Measurements from ENCODE around the gene HOXA6.

Gene HOXA6

GRCh38 chr7:27161214-27161720, 13.7 kb upstream of the HOXA6 start:
- no peak for DNase-seq

GRCh38 chr7:27160546-27161213, 13.1 kb upstream of the HOXA6 start:
- DNase-seq = peak; percentile 70

- no peak for DNase-seq
Measured at GRCh38 chr7:27160145-27160545, 12.6 kb upstream of the HOXA6 start.

- DNase-seq = no peak
Measured at GRCh38 chr7:27159266-27160144, 11.9 kb upstream of the HOXA6 start.

DNA sequence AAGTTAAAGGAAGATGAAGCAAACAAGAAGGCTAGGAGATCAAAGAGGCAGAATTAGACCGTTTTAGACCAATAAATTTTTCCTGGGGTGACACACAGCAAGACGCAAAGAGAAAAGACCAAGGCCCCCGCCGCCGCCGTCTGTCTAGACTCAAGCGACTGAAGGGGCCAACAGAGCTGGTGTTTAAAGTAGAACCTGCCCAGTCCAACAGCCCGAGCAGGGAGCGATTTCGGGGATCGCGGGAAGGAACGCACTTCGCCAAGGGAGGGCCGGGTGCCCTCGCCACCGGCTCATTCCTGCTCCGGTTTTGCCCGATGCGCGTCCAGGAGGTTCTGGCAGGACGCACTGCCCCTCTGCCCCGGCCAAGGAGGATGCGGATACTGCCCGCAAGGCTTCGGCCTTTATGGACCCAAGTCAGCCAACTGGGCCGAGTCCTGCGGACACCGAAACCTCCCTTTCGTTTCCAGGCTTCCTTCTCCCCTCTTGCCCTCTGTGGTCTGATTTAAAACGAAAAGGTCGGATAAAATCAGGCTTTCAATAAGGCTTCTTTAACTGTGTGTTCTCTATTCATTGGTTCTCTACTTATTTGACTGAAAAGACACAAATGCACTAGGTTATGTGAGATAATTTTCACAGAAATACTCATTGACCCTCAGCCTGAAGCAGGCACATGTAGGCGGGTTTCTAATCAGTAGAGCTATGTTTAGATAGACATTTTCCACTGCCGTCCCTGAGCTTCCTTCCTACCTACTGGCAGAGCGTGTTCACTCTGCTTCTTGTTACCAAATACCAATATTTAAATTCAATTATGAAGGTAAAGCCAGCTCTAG, 11.1 kb upstream of the HOXA6 start:
- DNase-seq = no peak

- DNase-seq = no peak
Measured at GRCh38 chr7:27157702-27158431, 10.3 kb upstream of the HOXA6 start.

GRCh38 chr7:27156916-27157701, 9.5 kb upstream of the HOXA6 start:
- DNase-seq = no peak

- peak; percentile 27 for DNase-seq
Measured at GRCh38 chr7:27156508-27156898, 8.9 kb upstream of the HOXA6 start, which contains the start of gene HOXA7. HOXA7 (minus strand) TSS chr7:27156675; CDS start chr7:27156545, 130 bp downstream.

DNA sequence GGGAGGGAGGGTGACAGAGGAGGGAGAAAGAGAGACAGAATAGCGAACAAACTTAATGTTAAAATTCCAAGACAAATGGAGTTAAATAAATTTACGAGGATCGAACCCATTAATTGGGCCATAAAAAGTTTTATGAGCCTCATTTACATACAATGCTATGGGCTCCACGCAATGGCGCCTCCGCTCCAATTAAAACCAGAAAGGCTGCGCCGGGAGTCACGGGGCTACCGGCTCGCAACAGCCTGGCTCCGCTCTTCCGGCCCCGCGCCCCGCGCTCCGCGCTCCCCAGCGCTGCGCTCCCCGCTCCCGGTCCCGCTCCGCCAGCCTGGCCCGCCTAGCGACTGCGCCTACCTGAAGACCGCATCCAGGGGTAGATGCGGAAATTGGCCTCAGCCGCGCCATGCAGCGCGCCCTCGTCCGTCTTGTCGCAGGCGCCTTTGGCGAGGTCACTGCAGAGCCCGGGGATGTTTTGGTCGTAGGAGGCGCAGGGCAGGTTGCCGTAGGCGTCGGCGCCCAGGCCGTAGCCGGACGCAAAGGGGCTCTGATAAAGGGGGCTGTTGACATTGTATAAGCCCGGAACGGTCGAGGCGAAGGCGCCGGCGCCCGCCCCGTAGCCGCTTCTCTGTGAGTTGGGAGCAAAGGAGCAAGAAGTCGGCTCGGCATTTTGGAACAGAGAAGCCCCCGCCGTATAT, 8.4 kb upstream of the HOXA6 start:
- no peak for DNase-seq

GRCh38 chr7:27154901-27155815, 7.6 kb upstream of the HOXA6 start:
- no peak for DNase-seq

- no peak for DNase-seq
Measured at GRCh38 chr7:27154369-27154768, 6.8 kb upstream of the HOXA6 start.

DNA sequence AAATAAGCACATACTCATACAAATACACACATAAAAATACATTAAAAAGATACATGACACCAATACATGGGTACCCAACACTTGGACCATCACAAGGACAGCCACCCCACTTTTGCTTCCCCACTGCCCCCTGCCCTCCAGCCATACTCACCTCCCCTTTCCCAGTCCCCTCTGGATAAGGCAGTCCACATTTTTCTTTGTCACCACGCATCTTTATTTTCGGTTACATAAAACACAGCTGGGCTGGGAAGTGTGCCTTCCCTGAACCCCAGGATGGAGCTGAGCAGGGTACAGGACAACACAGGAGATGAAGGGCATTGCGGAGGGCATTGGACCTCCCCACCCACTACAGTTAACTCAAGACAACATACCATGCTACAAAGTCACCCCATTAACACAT, 6.0 kb upstream of the HOXA6 start:
- DNase-seq = no peak

- no peak for DNase-seq
Measured at GRCh38 chr7:27152816-27153442, 5.4 kb upstream of the HOXA6 start.

DNA sequence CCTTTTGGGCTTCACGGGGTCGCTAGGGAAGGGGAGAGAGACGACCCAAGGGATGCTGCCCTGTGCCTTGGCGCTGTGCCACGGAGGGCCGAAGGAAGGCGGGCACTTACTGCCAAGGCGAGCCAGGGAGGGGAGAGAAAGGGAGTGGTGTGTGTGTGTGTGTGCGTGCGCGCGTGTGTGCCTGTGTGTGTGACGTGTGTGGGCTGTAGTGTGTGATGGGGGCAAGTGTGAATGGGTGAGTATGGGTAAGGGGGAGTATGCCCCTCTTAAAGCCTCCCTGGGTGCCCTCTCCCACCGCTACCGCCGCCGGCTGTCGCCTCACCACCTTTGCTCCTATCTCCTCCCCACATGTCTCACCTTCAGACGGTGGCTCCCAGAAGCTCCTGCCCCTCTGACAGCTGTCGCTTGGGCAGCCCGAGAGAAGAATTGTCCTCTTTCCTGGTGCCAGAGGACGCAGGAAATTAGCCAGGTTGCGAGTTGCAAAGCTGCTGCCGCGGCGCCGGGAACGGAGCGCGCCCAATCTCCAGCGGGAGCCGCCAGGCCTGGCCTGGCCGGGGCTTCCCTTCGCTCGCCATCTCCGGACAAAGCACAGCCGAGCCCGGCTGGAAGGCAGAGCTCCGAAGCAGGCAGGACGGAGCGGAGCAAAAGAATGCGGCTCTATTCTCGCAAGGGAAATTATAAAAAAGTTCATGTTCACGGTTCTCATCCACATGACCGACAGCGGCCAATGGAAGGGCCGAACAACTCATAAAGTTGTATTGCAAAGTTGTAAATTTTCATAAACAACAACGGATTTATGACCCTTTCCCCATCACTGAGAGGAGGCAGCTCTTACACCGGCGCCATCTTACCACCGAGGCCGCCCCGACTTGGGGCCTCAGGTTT, 4.6 kb upstream of the HOXA6 start, which contains the start of gene HOXA3:
HOXA3 (minus strand) TSS at position 653 of the 885 bp plus-strand sequence. CDS start 41,943 bp downstream, outside the sequence.
- DNase-seq = no peak

GRCh38 chr7:27151341-27151930, 3.9 kb upstream of the HOXA6 start:
- no peak for DNase-seq

GRCh38 chr7:27150568-27151340, 3.2 kb upstream of the HOXA6 start:
- DNase-seq = peak; percentile 77
